Posterior vena cava (tissue), 2 donors: Measurements from ENCODE around the gene LAYN. TPM values are rescaled to one million over a fixed set of nuclear protein-coding genes. Genes with fewer than 3 reads are reported as not detected.

Source experiments
- DNase-seq: peaks from one replicate; pipeline ENCODE4 v3.0.0-alpha.2; 2020; ENCODE audit warnings: low spot score
- intact Hi-C, 2 donors: fragments of 100-400 bp; cut with DNase I; formaldehyde crosslinking; loops; one replicate each; pipeline versions ENCODE4 v1.14.1 to v1.14.2; 2022 to 2023
- total RNA-seq, 2 donors: library from RNA; stranded (reverse); fragmentation: NEBNext Ultra II Directional; extraction: Animal tissue kit (Norgen Biotek cat#: 25700); gene quantifications; one replicate each; pipeline ENCODE4 v1.2.1, GENCODE V29; 2021
- donor health status: DM: yes; HTN: yes; CAD: no.
- donor health status: DM: yes; HTN: yes; CAD: no.

LAYN gene
- total RNA-seq, 2 donors from 2014 or later, result 8.7 to 15.0 TPM

DNA sequence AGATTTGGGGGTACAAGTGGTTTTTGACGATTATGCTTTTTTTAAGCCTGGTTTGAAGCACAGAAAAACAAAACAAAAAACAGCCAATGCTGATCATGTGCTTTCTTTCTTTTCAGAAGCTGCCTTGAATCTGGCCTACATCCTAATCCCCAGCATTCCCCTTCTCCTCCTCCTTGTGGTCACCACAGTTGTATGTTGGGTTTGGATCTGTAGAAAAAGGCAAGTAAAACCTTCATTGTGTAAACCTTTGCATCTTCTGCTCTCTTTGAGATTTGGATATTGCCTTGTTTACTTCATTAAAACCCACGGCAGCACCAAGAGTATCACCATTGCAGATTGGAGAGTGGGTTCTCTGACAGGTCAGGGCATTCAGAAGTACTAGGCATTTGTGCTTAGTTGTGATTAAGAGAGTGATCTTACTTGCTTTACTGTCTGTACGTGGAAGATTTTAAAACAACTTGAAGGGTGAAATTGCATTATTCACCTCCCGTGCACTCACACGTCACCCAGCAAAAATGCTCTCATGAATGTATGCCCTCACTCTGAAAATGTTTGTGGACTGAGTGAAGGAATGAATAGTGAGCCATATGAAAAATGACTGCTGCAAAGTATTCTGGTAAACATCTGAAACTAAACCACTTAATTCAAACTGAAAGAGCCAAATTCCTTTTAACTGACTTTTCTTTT is 17.0 kb downstream of the LAYN start:
- intact Hi-C loops, result no loop called here
- no peak for DNase-seq

GRCh38 chr11:111559800-111560464 is 19.4 kb downstream of the LAYN start:
- no peak for DNase-seq
- intact Hi-C loops, result loop anchor here in 1 of 2 donors (10.0 kb wide), 1 partner anchor 285 kb away; no protein-coding TSS in a partner anchor

DNA sequence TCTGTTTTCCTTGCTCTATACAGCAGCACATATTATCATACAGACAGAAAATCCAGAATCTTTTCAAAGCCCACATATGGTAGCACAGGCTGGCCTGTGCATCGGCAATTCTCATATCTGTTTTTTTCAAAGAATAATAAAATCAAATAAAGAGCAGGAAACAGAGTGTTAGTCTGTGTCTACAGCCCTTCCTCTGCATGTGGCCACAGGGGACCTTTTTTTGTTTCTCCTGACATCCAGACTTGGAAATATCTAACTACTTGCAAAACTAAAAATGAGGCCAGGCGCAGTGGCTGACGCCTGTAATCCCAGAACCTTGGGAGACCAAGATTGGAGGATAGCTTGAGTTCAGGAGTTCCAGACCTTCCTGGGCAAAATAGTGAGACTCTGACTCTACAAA is 20.3 kb downstream of the LAYN start:
- intact Hi-C loops, result loop anchor here in 1 of 2 donors (10.0 kb wide), 1 partner anchor 284 kb away; no protein-coding TSS in a partner anchor
- DNase-seq, result no peak

DNA sequence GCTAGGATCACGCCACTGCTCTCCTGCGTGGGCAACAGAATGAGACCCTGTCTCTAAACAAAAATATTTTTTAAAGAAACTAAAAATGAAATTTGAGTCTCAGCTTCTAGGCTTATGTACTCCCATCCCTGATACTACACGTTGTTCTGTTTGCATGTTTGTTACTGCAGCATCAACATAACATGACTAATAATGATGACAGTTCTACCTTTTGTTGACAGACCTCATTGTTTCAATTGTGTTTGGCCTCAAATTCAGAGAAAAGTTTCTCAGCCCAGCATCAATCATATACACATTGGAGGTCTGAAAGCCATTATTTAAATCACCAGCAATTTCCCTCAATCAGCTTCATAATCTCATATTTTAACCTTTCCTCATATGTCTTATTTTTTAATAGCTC is 20.8 kb downstream of the LAYN start:
- intact Hi-C loops, result loop anchor here in 1 of 2 donors (10.0 kb wide), 1 partner anchor 283 kb away; no protein-coding TSS in a partner anchor
- no peak for DNase-seq

DNA sequence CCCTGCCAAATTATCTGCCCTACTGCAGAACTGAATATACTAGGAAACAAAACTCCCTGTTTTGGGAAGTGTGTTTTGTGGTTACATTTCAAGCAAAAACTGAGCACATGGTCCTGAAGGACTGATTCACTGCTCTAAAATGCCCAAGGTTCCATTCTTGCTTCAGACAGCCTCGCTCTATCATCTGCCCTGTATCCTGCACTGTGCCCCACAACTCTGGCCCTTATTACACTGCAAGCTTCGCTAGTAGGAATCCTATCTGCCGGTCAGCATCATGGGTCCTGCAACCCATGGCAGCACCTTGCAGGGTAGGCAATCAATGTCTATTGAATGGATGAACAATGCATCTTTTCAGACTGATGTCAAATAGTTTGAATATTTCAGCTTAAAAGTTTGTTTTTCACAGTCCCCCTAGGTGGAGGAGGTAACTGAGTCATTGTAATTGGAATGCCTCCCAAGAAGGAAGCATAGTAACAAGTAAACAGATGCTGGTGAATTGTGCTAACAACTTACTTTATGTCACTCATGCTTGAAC is 21.3 kb downstream of the LAYN start:
- intact Hi-C loops, result loop anchor here in 1 of 2 donors (10.0 kb wide), 1 partner anchor 283 kb away; no protein-coding TSS in a partner anchor
- no peak for DNase-seq

DNA sequence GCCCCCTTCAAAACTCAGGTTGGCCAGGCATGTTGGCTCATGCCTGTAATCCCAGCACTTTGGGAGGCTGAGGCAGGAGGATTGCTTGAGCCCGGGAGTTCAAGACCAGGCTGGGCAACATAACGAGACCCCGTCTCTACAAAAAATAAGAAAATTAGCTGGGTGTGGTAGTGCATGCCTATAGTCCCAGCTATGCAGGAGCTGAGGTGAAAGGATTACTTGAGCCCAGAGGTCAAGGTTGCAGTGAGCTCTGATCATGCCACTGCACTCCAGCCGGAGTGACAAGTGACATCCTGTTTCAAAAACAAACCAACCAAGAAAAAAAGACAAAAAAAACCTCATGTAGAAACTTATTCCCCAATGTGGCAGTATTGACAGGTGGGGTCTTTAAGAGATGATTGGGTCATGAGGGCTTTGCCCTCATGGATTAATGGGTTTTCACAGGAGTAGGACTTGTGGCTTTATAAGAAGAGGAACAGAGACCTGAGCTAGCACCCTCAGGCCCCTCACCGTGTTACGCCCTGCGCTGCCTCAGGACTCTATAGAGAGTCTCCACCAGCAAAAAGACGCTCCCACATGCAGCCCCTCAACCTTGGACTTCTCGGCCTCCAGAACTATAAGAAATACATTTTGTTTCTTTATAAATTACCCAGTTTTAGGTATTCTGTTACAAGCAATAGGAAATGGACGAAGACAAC is 22.3 kb downstream of the LAYN start:
- intact Hi-C loops, result loop anchor here in 1 of 2 donors (10.0 kb wide), 1 partner anchor 282 kb away; no protein-coding TSS in a partner anchor
- DNase-seq, result no peak

GRCh38 chr11:111565114-111565720 is 24.7 kb downstream of the LAYN start:
- no peak for DNase-seq
- intact Hi-C loops, result loop anchor here in 1 of 2 donors (10.0 kb wide), 1 partner anchor 280 kb away; no protein-coding TSS in a partner anchor

DNA sequence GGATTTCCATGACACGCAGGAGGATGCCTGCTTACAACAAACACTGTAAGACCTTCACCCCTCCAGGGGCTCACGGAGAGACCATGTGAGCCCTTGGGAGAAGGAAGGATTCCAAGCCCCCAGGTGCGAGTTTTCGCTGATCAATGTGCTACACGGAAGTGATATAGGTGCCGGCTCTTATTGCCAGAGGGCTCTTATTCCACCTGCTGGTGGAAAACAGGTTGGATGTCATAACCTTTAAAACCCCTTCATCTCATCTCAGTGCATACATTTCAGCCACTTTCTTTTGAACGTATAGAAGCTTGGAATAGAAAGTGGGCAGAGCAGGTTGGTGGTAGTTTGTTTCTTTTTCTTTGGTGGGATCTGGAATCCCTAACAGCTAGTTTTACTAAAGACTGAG is 25.8 kb downstream of the LAYN start:
- no peak for DNase-seq
- intact Hi-C loops, result loop anchor here in 1 of 2 donors (10.0 kb wide), 1 partner anchor 278 kb away; no protein-coding TSS in a partner anchor

DNA sequence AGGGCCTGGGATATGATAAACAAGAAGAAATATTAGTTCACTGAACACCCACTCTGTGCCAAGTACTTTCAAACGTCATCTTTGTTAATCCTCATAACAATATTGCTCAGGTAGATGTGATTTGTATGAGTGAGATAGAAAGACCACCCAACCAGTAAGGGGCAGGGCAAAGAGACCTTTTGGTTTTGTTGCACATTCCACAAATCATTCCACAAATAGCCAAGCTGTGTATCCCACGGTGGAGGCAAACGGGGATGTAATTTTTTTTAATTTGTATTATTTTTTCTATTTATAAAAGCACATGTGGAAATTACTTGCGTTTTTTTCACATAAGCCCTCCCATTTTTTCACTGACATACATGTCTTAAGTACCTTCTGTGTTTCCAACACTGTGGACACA is 29.0 kb downstream of the LAYN start:
- intact Hi-C loops, result loop anchor here in 1 of 2 donors (10.0 kb wide), 1 partner anchor 275 kb away; no protein-coding TSS in a partner anchor
- DNase-seq, result no peak

DNA sequence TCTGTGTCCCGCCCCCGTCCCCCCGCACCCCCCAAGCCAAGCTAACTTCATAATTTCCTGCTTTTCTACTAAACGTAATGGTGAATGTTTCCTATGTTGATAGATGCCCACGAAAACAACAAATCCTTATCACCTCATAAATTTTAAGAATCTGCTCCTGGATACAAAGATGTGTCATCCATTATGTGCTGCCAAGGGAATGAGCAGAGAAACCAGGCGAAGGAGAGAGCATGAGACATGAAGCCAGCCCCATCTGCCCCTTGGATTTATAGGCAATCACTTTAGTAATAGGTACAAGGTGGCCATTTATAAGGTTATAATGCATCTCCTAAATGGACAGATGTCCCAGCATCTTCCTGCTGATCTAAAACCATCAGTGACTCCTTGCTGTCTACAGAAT is 30.3 kb downstream of the LAYN start:
- intact Hi-C loops, result loop anchor here in 1 of 2 donors (10.0 kb wide), 1 partner anchor 274 kb away; no protein-coding TSS in a partner anchor

GRCh38 chr11:111571829-111572501 is 31.4 kb downstream of the LAYN start:
- no peak for DNase-seq
- intact Hi-C loops, result loop anchor here in 1 of 2 donors (10.0 kb wide), 1 partner anchor 273 kb away; no protein-coding TSS in a partner anchor

More for the DNA sequence above, 30.3 kb downstream of the LAYN start:
- no peak for DNase-seq

GRCh38 chr11:111572581-111572980 is 32.1 kb downstream of the LAYN start:
- DNase-seq, result no peak
- intact Hi-C loops, result loop anchor here in 1 of 2 donors (10.0 kb wide), 1 partner anchor 272 kb away; no protein-coding TSS in a partner anchor

- intact Hi-C loops, result loop anchor here in 1 of 2 donors (10.0 kb wide), 1 partner anchor 271 kb away; no protein-coding TSS in a partner anchor
- no peak for DNase-seq
These were observed 33.3 kb downstream of the LAYN start for GRCh38 chr11:111573821-111574249.

DNA sequence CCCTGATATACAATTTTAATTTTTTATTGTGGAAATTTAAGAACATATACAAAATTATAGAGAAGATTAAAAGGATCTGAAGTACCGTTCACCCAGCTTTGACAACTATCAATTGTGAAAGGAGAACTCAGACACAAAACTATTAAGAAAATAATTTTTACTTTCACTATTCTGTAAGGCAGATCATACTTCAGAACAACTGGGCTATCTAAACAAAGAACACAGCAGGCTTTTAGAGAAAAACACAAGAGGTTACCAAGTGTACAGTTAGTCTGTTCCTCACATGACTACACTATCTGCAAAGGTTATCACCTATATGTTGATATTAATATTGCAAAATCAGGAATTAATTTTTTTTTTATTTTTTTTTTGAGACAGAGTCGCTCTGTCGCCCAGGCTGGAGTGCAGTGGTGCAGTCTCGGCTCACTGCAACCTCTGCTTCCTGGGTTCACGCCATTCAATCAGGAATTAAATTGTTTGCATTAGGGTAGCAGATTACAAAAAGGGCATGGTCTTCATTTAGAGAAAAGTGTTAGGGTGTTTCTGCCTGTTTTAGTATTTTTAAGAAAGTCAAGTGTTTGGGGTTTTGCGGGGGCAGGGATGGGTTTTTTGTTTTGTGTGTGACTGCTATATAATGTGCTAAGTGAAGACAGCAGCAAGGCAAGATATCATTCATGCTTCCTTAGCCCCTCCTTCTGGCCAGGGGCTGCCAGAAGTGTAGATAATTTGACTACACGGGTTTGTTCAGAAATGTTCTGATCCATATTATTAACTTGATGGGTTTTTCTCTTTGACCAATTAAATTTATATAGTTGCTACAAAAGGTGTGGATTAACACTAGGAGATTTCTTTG is 34.1 kb downstream of the LAYN start:
- intact Hi-C loops, result loop anchor here in 1 of 2 donors (10.0 kb wide), 1 partner anchor 270 kb away; no protein-coding TSS in a partner anchor
- DNase-seq, result no peak

DNA sequence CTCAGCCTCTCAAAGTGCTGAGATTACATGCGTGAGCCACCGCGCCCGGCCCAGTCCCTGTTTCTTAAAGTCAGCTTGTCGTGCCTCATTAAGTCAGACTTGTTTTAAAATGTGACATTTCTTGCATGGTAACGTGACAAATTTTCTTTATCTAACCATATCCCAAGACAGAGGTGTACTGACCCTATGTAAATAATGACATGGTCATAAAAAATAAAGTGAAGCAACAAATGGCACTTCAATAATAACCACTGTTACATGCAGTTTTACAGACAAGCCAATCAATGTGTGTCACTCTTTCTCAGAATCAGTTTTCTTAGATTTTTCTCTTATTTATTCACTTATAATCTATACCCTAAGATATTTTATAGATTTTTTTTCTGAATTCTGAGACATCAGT is 35.2 kb downstream of the LAYN start:
- intact Hi-C loops, result loop anchor here in 1 of 2 donors (10.0 kb wide), 1 partner anchor 269 kb away; no protein-coding TSS in a partner anchor

GRCh38 chr11:111577821-111578220 is 37.3 kb downstream of the LAYN start:
- DNase-seq, result no peak

More for the DNA sequence above, 35.2 kb downstream of the LAYN start:
- DNase-seq, result no peak

DNA sequence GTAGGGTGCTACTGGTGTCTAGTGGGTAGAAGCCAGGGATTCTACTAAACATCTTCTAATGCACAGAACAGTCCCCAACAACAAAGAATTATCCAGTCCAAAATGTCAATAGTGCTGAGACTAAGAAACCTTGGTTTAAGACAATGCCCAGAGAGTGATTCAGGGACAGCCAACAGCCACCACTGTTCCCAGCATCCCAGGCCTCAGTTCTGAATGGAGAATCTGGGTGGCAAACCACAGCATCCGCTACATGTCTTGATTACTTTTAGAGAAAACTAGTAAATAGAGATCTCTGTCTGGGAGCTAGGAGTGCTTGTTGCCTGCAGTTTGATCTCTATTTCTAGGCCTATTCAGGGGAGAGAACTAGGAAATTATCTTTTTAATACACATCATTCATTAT is 40.8 kb downstream of the LAYN start:
- intact Hi-C loops, result no loop called here
- no peak for DNase-seq

More at GRCh38 chr11:111577821-111578220, 37.3 kb downstream of the LAYN start:
- intact Hi-C loops, result loop anchor here in 1 of 2 donors (10.0 kb wide), 1 partner anchor 267 kb away; no protein-coding TSS in a partner anchor
